Measurements from ENCODE around the gene NAV1. TPM values are rescaled to one million over a fixed set of nuclear protein-coding genes. Genes with fewer than 3 reads are reported as not detected.
A peak's percentile ranks its signal among the peaks of the same experiment; 100 is the strongest.

NAV1 gene
- total RNA-seq, 1 experiment from 2014 or later, result 20.0 TPM

GRCh38 chr1:201560328-201561194 lies 21.6 kb downstream of the NAV1 start:
- no peak for DNase-seq (ENCODE audit: low spot score)
- in situ Hi-C loops (cut with HindIII; ENCODE audit: low sequenced_read_pairs), result no loop called here

GRCh38 chr1:201561195-201561564 lies 22.3 kb downstream of the NAV1 start:
- DNase-seq (ENCODE audit: low spot score), result no peak
- in situ Hi-C loops (cut with HindIII; ENCODE audit: low sequenced_read_pairs), result no loop called here

DNA sequence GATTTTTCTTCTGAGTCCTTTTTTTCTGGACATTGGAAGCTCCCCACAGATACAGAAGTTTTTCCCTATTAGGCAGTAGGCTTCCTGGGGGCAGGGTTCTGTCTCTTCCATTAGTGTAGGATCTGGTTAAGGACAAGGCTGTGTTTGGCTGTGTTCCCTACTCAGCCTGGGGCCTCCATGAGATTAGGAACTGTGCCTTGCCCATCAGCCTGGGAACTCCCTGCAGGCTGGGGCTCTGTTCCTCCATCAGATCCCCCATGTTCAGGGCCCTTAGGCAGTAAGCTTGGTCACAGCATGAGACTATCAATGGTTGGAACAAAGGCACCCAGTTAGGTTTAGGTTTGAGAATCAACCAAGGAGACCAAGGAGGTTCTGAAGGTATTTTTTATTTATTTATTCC lies 22.7 kb downstream of the NAV1 start:
- in situ Hi-C loops (cut with HindIII; ENCODE audit: low sequenced_read_pairs), result no loop called here
- DNase-seq (ENCODE audit: low spot score), result no peak

- in situ Hi-C loops (cut with HindIII; ENCODE audit: low sequenced_read_pairs), result no loop called here
- DNase-seq (ENCODE audit: low spot score), result no peak
Observed at GRCh38 chr1:201562257-201562656, 23.3 kb downstream of the NAV1 start.

GRCh38 chr1:201562659-201563405 lies 23.9 kb downstream of the NAV1 start:
- DNase-seq (ENCODE audit: low spot score), result no peak
- in situ Hi-C loops (cut with HindIII; ENCODE audit: low sequenced_read_pairs), result no loop called here

- no peak for DNase-seq (ENCODE audit: low spot score)
- in situ Hi-C loops (cut with HindIII; ENCODE audit: low sequenced_read_pairs), result no loop called here
Observed at GRCh38 chr1:201563406-201563780, 24.5 kb downstream of the NAV1 start.

DNA sequence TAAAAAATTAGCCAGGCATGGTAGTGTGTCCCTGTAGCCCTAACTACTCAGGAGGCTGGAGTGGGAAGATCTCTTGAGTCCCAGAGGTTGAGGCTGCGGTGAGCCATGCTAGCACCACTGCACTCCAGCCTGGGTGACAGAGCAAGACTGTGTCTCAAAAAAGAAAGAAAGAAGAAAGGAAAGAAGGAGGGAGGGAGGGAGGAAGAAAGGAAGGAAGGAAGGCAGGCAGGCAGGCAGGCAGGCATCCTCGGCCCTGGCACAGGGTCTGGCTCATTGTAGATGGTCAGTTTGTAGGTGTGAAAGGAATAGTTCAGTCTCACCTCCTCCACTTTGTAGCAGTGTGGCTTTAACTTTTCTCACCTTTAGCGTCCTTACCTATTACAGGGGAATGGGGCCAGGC lies 25.0 kb downstream of the NAV1 start:
- in situ Hi-C loops (cut with HindIII; ENCODE audit: low sequenced_read_pairs), result no loop called here

DNA sequence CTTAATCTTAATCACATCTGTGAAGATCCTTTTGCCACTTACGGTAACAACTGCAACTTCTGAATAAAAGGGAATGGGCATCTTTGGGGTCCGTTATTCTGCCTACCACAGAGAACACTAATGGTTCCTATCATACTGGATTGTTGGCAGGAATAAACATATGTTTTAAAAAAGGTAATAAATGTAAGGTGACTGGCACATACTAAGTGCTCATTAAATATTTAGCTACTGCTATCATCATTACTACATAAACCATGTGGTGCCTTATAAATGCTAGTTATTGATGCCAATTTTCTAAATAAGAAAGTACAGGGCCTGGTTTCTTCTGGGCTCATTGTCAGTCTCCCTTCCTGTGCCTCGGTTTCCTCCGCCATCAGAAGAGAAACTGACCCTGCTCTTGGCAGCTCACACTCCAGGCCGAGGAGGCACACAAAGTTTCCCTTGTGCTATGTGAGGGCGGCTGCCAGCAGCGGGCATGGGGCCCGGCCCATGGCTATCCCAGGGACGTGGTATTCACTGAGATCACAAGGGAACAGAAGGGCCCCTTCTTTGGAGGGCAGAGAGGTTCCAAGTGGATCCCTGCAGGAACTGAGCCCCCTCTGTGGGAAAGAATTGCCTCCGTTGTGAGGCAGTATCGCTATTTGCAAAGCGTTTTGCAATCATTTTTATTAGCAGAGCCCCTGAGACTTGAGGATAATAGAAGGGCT lies 26.2 kb downstream of the NAV1 start:
- DNase-seq (ENCODE audit: low spot score), result peak; percentile 36
- in situ Hi-C loops (cut with HindIII; ENCODE audit: low sequenced_read_pairs), result no loop called here

More for the DNA sequence above, 25.0 kb downstream of the NAV1 start:
- DNase-seq (ENCODE audit: low spot score), result no peak

- in situ Hi-C loops (cut with HindIII; ENCODE audit: low sequenced_read_pairs), result no loop called here
- peak; percentile 19 for DNase-seq (ENCODE audit: low spot score)
Observed at GRCh38 chr1:201565771-201566528, 27.0 kb downstream of the NAV1 start.

DNA sequence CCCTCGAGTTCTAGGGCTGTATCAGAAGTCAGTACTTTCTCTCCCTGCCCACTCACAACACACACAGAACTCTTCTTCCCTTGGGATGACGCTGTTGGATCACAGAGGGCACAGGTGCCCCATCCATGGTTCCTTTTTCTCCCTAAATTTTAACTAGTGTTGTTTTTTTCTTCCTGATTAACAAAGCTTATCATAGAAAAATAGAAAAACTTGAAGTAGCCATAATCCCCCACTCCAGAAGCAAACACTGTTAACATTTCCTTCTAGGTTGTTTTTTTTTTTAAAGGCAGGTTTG lies 27.5 kb downstream of the NAV1 start:
- in situ Hi-C loops (cut with HindIII; ENCODE audit: low sequenced_read_pairs), result no loop called here
- DNase-seq (ENCODE audit: low spot score), result no peak

DNA sequence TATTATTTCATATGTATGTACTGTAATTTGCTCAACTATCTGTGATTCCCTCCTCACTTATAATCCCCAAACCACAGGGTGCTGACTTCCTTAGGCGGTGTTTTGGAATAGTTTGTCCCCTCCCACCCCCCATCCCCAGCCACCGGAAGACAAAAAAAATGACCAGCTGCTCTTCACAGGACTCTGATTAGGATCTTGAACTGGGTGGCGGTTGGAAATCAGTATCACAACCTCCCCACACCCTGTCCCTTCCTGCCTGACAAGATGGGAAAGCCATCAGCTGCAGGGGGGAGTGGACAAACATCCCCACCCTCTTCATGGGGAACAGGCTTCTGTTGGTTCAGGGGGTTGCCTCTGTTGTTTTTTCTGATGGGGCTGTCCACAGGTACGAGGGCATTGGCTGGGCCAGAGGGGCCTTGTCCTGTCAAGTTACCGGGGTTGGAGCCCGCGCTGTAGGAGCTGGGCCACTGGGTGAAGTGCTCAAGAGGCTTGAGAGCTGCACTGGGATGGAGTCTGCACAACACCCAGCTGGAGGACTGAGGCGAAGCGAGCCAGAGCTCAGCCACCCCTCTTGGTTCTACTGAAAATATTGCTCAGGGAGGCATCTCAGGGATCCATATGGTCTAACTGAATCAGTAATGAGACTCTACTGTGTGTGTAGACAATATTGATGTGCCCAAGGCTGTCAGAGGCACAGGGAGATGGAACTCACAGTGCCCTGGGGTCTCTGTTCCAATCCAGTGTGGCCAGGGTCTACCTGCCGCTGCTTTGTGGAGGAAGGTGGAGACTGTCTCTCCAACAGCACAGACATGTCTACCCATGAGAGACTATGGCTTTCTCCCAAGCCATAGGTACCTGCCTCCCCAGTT lies 28.2 kb downstream of the NAV1 start:
- DNase-seq (ENCODE audit: low spot score), result no peak
- in situ Hi-C loops (cut with HindIII; ENCODE audit: low sequenced_read_pairs), result no loop called here

- DNase-seq (ENCODE audit: low spot score), result no peak
- in situ Hi-C loops (cut with HindIII; ENCODE audit: low sequenced_read_pairs), result no loop called here
Observed at GRCh38 chr1:201568265-201568664, 29.3 kb downstream of the NAV1 start.

- in situ Hi-C loops (cut with HindIII; ENCODE audit: low sequenced_read_pairs), result no loop called here
- DNase-seq (ENCODE audit: low spot score), result no peak
Observed at GRCh38 chr1:201568859-201569294, 29.9 kb downstream of the NAV1 start.

DNA sequence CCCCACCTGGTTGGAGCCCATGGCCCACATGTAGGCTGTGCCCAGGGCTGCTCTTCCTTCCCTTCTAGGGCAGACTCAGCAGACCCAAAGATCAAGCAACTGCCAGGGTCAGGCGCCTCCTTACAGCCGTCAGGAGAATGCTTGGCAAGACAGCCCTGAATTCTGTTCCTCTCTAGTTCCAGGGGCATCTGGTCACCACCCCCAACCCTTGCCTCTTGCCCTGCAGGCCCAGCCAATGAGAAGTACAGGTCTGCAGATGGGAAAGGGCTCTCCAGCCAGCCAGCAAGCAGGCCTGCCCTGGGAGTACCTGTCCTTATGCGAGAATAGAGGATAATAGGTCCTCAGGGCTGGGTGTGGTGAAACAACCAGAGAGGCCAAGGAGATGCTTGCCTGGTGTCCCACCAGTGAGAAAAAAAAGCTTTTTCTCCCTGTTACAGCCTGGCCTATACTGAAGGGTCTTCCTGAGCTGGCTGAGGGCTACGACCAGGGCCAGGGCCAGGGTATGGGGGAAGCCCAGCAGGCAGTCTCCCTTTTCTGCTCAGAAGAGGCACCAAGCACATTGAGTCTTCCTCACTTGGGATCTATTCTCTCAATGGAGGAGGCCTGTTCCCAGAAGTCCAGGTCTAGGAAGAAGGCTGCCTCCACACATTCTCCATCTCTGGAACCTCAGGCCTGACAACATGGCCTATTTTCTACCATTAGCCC lies 31.4 kb downstream of the NAV1 start:
- in situ Hi-C loops (cut with HindIII; ENCODE audit: low sequenced_read_pairs), result no loop called here
- no peak for DNase-seq (ENCODE audit: low spot score)

GRCh38 chr1:201570886-201571624 lies 32.1 kb downstream of the NAV1 start:
- DNase-seq (ENCODE audit: low spot score), result no peak
- in situ Hi-C loops (cut with HindIII; ENCODE audit: low sequenced_read_pairs), result no loop called here

GRCh38 chr1:201573030-201573429 lies 34.1 kb downstream of the NAV1 start:
- in situ Hi-C loops (cut with HindIII; ENCODE audit: low sequenced_read_pairs), result no loop called here

DNA sequence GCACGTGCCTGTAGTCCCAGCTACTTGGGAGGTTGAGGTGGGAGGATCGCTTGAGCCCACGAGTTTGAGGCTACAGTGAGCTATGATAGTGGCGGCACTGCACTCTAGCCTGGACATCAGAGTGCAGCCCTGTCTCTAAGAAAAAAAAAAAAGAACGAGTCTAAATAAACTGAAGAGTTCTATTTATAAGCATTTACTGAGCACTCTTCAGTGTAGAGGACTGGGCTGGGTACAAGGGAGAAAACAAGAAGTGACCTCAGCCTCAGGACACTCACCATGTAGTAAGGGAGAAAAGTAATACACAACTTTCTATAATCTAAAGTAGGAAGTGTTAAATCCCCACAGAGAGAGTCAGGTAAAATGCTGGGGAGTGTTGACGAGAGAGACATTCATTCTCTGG lies 35.0 kb downstream of the NAV1 start:
- in situ Hi-C loops (cut with HindIII; ENCODE audit: low sequenced_read_pairs), result no loop called here
- no peak for DNase-seq (ENCODE audit: low spot score)

More at GRCh38 chr1:201573030-201573429, 34.1 kb downstream of the NAV1 start:
- DNase-seq (ENCODE audit: low spot score), result no peak
